Natural killer cell (primary cell): ENCODE results near the gene ZPR1. TPM values are rescaled to one million over a fixed set of nuclear protein-coding genes. Genes with fewer than 3 reads are reported as not detected.

ENCODE experiments used
- ATAC-seq, 3 donors: fragments of 150-1000 bp in 2 of 3; fragments of 200-7000 bp in 1 of 3; cut with Tn5 transposase; 1 replicate in 1 of 3; 2 replicates in 2 of 3; pipeline ENCODE4 v1.10.0; 2021; ENCODE audit warnings: mild to moderate bottlenecking in 2 of 3, moderate library complexity in 2 of 3
- DNase-seq, 2 donors: peaks; one replicate each; pipeline versions ENCODE4 v3.0.0 to v3.0.0-alpha.2; 2013 to 2021; ENCODE audit warnings: mixed read lengths in 1 of 2
- H3K27ac ChIP-seq: one replicate; pipeline ENCODE4 v1.5.1; 2013; ENCODE audit warnings: mild to moderate bottlenecking, low read length
- H3K27me3 ChIP-seq: one replicate; pipeline ENCODE4 v1.6.1; 2013; ENCODE audit warnings: low read length; ENCODE audit not compliant: control insufficient read depth, insufficient read depth
- H3K36me3 ChIP-seq: one replicate; pipeline ENCODE4 v1.6.1; 2013; ENCODE audit warnings: low read length; ENCODE audit not compliant: control insufficient read depth, insufficient read depth
- H3K4me1 ChIP-seq: one replicate; pipeline ENCODE4 v1.6.1; 2013; ENCODE audit warnings: low read length; ENCODE audit not compliant: control insufficient read depth, insufficient read depth
- H3K4me3 ChIP-seq: one replicate; pipeline ENCODE4 v1.5.1; 2013; ENCODE audit warnings: low read length
- H3K9me3 ChIP-seq: one replicate; pipeline ENCODE4 v1.6.1; 2013; ENCODE audit warnings: low read length; ENCODE audit not compliant: control insufficient read depth, insufficient read depth
- H3K27ac Mint-ChIP-seq, 2 donors: one replicate each; pipeline ENCODE4 v1.8.0; 2022; ENCODE audit warnings: mild to moderate bottlenecking in 2 of 2, mixed read lengths in 2 of 2, moderate library complexity in 1 of 2
- H3K27me3 Mint-ChIP-seq, 2 donors: one replicate each; pipeline ENCODE4 v1.8.0; 2022; ENCODE audit warnings: low read depth in 2 of 2, mixed read lengths in 2 of 2
- H3K36me3 Mint-ChIP-seq: one replicate; pipeline ENCODE4 v1.8.0; 2022; ENCODE audit warnings: mixed read lengths
- H3K4me1 Mint-ChIP-seq, 2 donors: one replicate each; pipeline ENCODE4 v1.8.0; 2022; ENCODE audit warnings: mixed read lengths in 2 of 2
- H3K4me3 Mint-ChIP-seq: one replicate; pipeline ENCODE4 v1.8.0; 2022; ENCODE audit warnings: mild to moderate bottlenecking, moderate library complexity, mixed read lengths
- H3K9me3 Mint-ChIP-seq, 2 donors: one replicate each; pipeline ENCODE4 v1.8.0; 2022; ENCODE audit warnings: mixed read lengths in 2 of 2
- WGBS: methylation state at CpG from one replicate; pipeline ENCODE4 v1.1.7; 2013; ENCODE audit warnings: missing lambda C conversion rate; ENCODE audit not compliant: insufficient coverage; 5-methylcytosine and 5-hydroxymethylcytosine counted together
- intact Hi-C: fragments of 100-400 bp; cut with micrococcal nuclease; formaldehyde crosslinking; loops from one replicate; pipeline ENCODE4 v1.14.2; 2022
- total RNA-seq, 4 donors: library from RNA; stranded (reverse); fragments of 120-200 nt in 1 of 4; gene quantifications; one replicate each; pipeline versions ENCODE4 v1.2.3 to v1.2.4, GENCODE V29; 2013 to 2022
- TF ChIP-seq, protein P1 (sequence below): fragments of 200-600 bp; IDR thresholded peaks from one replicate; pipeline ENCODE4 v1.8.0; 2022; ENCODE audit warnings: antibody characterized with exemption

The ZPR1 gene
- total RNA-seq, 3 donors from 2014 or later (not counting 1 experiment from before 2014, with no cell fraction given): 92.0 to 107 (median 92.6) TPM

DNA sequence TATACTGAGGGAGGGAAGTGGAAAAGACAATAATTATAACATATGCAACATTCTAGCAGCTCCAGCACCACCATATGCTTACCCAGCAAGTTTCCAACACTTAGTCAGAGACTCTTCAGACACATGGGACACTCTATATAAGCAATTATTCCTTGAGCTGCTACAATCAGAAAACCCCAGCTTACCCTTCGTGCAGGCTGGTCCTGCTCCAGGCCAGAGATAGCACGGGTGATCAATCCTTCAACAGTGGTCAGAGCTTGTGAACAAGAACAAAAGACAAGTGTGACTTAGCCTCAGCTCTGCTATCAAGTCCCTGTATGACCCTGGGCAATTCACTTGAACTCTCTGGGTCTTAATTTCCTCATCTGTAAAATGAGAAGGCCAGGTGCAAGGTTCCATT is 1.5 kb downstream of the ZPR1 start:
- no peak overlapping the region for H3K27ac ChIP-seq
- Mint-ChIP-seq H3K9me3 (no peaks in the 10 kb centered on the region), H3K27me3 (no peaks in the 10 kb centered on the region), H3K4me1 (peaks cover 30 to 46% of the 10 kb centered on the region in 2 donors), H3K4me3 (peak overlapping the region; percentile 91), H3K36me3 (peaks cover 19% of the 10 kb centered on the region), H3K27ac (peak overlapping the region; percentile 96 to 97)
- H3K27me3 ChIP-seq: no peaks in the 10 kb centered on the region
- H3K36me3 ChIP-seq: peaks cover 51% of the 10 kb centered on the region
- H3K9me3 ChIP-seq: no peaks in the 10 kb centered on the region
- peaks cover 25% of the 10 kb centered on the region for H3K4me1 ChIP-seq
- no peak for DNase-seq
- TF ChIP-seq, protein P1, sequence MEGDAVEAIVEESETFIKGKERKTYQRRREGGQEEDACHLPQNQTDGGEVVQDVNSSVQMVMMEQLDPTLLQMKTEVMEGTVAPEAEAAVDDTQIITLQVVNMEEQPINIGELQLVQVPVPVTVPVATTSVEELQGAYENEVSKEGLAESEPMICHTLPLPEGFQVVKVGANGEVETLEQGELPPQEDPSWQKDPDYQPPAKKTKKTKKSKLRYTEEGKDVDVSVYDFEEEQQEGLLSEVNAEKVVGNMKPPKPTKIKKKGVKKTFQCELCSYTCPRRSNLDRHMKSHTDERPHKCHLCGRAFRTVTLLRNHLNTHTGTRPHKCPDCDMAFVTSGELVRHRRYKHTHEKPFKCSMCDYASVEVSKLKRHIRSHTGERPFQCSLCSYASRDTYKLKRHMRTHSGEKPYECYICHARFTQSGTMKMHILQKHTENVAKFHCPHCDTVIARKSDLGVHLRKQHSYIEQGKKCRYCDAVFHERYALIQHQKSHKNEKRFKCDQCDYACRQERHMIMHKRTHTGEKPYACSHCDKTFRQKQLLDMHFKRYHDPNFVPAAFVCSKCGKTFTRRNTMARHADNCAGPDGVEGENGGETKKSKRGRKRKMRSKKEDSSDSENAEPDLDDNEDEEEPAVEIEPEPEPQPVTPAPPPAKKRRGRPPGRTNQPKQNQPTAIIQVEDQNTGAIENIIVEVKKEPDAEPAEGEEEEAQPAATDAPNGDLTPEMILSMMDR: no peak
- no peak for ATAC-seq
- no peak overlapping the region for H3K4me3 ChIP-seq
- WGBS: 94% methylated on average over 2 of the region's 2 CpGs
- intact Hi-C loops: loop anchor here (2.0 kb wide), 1 partner anchor 14 kb away; the partner anchor contains the start of gene BUD13

DNA sequence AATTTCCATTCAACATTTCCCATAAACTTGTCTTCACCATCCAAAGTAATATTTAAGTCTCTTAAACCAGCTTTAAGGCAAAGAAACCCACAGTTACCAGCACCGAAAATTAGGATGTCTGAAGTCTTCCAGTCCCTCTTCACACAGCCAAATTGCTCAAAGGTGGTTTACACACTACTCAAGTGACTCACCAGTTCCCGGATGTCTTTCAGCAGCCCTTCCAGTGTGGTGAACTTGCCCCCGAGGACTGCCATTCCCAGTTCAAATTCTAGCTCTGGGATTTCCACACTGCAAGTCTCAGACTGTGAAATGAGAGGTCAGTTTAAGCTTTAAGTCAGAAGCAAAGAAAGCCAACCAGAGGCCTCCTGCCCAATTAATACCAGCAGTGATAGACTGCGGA is 5.1 kb downstream of the ZPR1 start:
- H3K9me3 Mint-ChIP-seq: no peaks in the 10 kb centered on the region
- no peak overlapping the region for H3K27ac ChIP-seq
- H3K27ac Mint-ChIP-seq: no peak overlapping the region
- ATAC-seq (no peak), DNase-seq (no peak)
- H3K4me3 ChIP-seq: no peak overlapping the region
- TF ChIP-seq, protein P1: no peak
- peaks cover 20 to 27% of the 10 kb centered on the region in 2 donors for H3K4me1 Mint-ChIP-seq
- WGBS: 78% methylated on average over 4 of the region's 4 CpGs
- no peaks in the 10 kb centered on the region for H3K27me3 ChIP-seq
- peaks cover 83% of the 10 kb centered on the region for H3K36me3 ChIP-seq
- intact Hi-C loops: no loop called here
- no peaks in the 10 kb centered on the region for H3K27me3 Mint-ChIP-seq
- peaks cover 27% of the 10 kb centered on the region for H3K36me3 Mint-ChIP-seq
- no peaks in the 10 kb centered on the region for H3K9me3 ChIP-seq
- H3K4me3 Mint-ChIP-seq: no peak overlapping the region
- peaks cover 11% of the 10 kb centered on the region for H3K4me1 ChIP-seq

DNA sequence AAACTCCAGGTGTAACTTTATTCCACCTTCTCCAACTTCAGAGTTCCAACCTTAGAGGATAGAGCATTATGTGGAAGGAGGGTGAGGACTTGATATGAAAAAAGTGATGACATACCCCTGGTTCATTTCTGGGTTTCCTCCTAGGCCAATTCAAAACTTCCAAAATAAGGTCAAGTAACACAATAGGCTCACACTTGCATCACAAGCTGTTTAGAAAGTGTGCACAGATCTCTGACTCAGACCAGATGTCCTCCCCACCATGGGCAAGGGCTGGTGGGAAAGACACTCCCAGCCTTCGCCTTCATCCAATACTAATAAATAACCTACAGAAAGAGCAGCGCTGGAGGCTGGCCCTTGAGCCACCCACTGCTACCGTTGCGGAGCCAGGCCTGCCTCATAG is 9.3 kb downstream of the ZPR1 start:
- Mint-ChIP-seq H3K27me3 (no peaks in the 10 kb centered on the region), H3K4me1 (peaks cover 4 to 11% of the 10 kb centered on the region in 2 donors), H3K4me3 (no peak overlapping the region), H3K9me3 (no peaks in the 10 kb centered on the region), H3K36me3 (peaks cover 16% of the 10 kb centered on the region), H3K27ac (no peak overlapping the region)
- DNase-seq (no peak), ATAC-seq (no peak)
- Histone ChIP-seq H3K9me3 (no peaks in the 10 kb centered on the region), H3K27ac (no peak overlapping the region), H3K36me3 (peaks cover 59% of the 10 kb centered on the region), H3K27me3 (no peaks in the 10 kb centered on the region), H3K4me1 (no peaks in the 10 kb centered on the region), H3K4me3 (no peak overlapping the region)
- WGBS: 95% methylated on average over 4 of the region's 4 CpGs
- intact Hi-C loops: no loop called here
- TF ChIP-seq, protein P1: no peak

DNA sequence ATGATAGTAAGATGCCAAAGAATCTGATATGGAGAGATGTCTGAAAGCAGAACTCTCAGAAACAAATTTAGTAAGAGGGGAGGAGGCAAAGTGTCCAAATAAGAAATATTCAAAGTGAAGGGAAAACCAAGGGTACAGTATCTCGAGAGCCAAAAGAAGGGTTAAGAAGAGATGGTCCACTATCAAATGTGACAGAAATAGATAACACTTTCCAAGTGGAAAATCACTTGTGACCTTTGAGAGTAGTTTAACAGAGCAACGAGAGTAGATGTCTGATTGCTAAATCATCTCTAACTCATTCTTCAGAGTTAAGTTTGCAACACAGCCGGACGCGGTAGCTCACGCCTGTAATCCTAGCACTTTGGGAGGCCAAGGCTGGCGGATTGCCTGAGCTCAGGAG is 10.8 kb downstream of the ZPR1 start:
- Mint-ChIP-seq H3K27me3 (no peaks in the 10 kb centered on the region), H3K27ac (peak overlapping the region in 1 of 2 donors; percentile 0), H3K4me1 (peaks cover 14 to 15% of the 10 kb centered on the region in 2 donors), H3K4me3 (no peak overlapping the region), H3K36me3 (peaks cover 16% of the 10 kb centered on the region), H3K9me3 (no peaks in the 10 kb centered on the region)
- Histone ChIP-seq H3K4me3 (no peak overlapping the region), H3K36me3 (peaks cover 44% of the 10 kb centered on the region), H3K27ac (no peak overlapping the region), H3K27me3 (no peaks in the 10 kb centered on the region), H3K9me3 (no peaks in the 10 kb centered on the region), H3K4me1 (peaks cover 8% of the 10 kb centered on the region)
- DNase-seq (no peak), ATAC-seq (no peak)
- TF ChIP-seq, protein P1: no peak
- intact Hi-C loops: no loop called here
- 95% methylated on average over 7 of the region's 7 CpGs for WGBS
